Activated CD8-positive, alpha-beta T cell treated with anti-CD3 and anti-CD28 coated beads for 36 hours (primary cell): ENCODE measurements around the gene ELL2. TPM values are rescaled to one million over a fixed set of nuclear protein-coding genes. Genes with fewer than 3 reads are reported as not detected.

Experiments
- ATAC-seq: fragments of 200-7000 bp; cut with Tn5 transposase; one replicate; pipeline ENCODE4 v1.10.0; 2021; ENCODE audit warnings: mild to moderate bottlenecking, moderate library complexity
- CTCF ChIA-PET: fragments of 350-600 bp; sonication (Branson Sonifier 250); formaldehyde crosslinking; loops from one replicate; lab custom pipeline; 2021; ENCODE audit warnings: antibody characterized with exemption; lab: Charles Lee
- POLR2A ChIA-PET: fragments of 350-600 bp; sonication (Branson Sonifier 250); formaldehyde crosslinking; loops from one replicate; lab custom pipeline; 2021; ENCODE audit warnings: antibody characterized with exemption; lab: Charles Lee
- DNase-seq: peaks from one replicate; pipeline ENCODE4 v3.0.0-alpha.2; 2020
- H3K27ac Mint-ChIP-seq: one replicate; pipeline ENCODE4 v1.8.0; 2021; ENCODE audit warnings: mild to moderate bottlenecking, mixed read lengths
- H3K27me3 Mint-ChIP-seq: one replicate; pipeline ENCODE4 v1.8.0; 2021; ENCODE audit warnings: mixed read lengths
- H3K36me3 Mint-ChIP-seq: one replicate; pipeline ENCODE4 v1.8.0; 2021; ENCODE audit warnings: low read depth, mixed read lengths
- H3K4me1 Mint-ChIP-seq: one replicate; pipeline ENCODE4 v1.8.0; 2021; ENCODE audit warnings: low read depth, mixed read lengths
- H3K4me3 Mint-ChIP-seq: one replicate; pipeline ENCODE4 v1.8.0; 2021; ENCODE audit warnings: mild to moderate bottlenecking, moderate library complexity, mixed read lengths
- H3K9me3 Mint-ChIP-seq: one replicate; pipeline ENCODE4 v1.8.0; 2021; ENCODE audit warnings: mixed read lengths
- CTCF ChIP-seq: fragments of 200-600 bp; IDR thresholded peaks from one replicate; pipeline ENCODE4 v1.8.0; 2022; ENCODE audit warnings: antibody characterized with exemption, mild to moderate bottlenecking
- intact Hi-C: fragments of 100-400 bp; cut with micrococcal nuclease; formaldehyde crosslinking; loops from one replicate; pipeline ENCODE4 v1.10.0; 2022
- total RNA-seq, 2 experiments: library from RNA; stranded (reverse); gene quantifications; one replicate each; pipeline ENCODE4 v1.2.3, GENCODE V29; 2021

The ELL2 gene
- total RNA-seq, 2 experiments from 2014 or later, result 39.7 to 46.3 TPM

GRCh38 chr5:95880081-95880926 is 81.3 kb downstream of the ELL2 start:
- intact Hi-C loops, result no loop called here
- ChIA-PET CTCF (interaction anchor here (1.4 kb wide), 1 partner anchor 21 kb away, joined by 5 read pairs; no protein-coding TSS in a partner anchor), POLR2A (interaction anchor here (0.8 to 1.5 kb wide), 2 partner anchors 10 to 13 kb away, joined by 3 to 5 read pairs; no protein-coding TSS in a partner anchor)
- no peaks in the 10 kb centered on the region for H3K27me3 Mint-ChIP-seq
- no peaks in the 10 kb centered on the region for H3K36me3 Mint-ChIP-seq
- no peak overlapping the region for H3K27ac Mint-ChIP-seq
- TF ChIP-seq CTCF, result no peak
- no peaks in the 10 kb centered on the region for H3K9me3 Mint-ChIP-seq
- DNase-seq (no peak), ATAC-seq (no peak)
- peaks cover 4% of the 10 kb centered on the region for H3K4me1 Mint-ChIP-seq
- H3K4me3 Mint-ChIP-seq, result no peak overlapping the region

- ATAC-seq, result no peak
- H3K27ac Mint-ChIP-seq, result no peak overlapping the region
Observed at GRCh38 chr5:95879661-95880060, 82.0 kb downstream of the ELL2 start.

GRCh38 chr5:95878417-95879323 is 83.0 kb downstream of the ELL2 start:
- intact Hi-C loops, result no loop called here
- Mint-ChIP-seq H3K36me3 (no peaks in the 10 kb centered on the region), H3K27ac (no peak overlapping the region), H3K27me3 (no peaks in the 10 kb centered on the region), H3K4me1 (no peaks in the 10 kb centered on the region), H3K9me3 (no peaks in the 10 kb centered on the region), H3K4me3 (no peak overlapping the region)
- DNase-seq (no peak), ATAC-seq (no peak)
- no peak for TF ChIP-seq CTCF
- ChIA-PET CTCF (interaction anchor here (1.3 kb wide), 1 partner anchor 79 kb away, joined by 3 read pairs; no protein-coding TSS in a partner anchor), POLR2A (interaction anchor here (0.6 to 1.5 kb wide), 2 partner anchors 9 to 231 kb away, joined by 3 to 5 read pairs; no protein-coding TSS in a partner anchor)

More at GRCh38 chr5:95879661-95880060, 82.0 kb downstream of the ELL2 start:
- intact Hi-C loops, result no loop called here
- peaks cover 4% of the 10 kb centered on the region for H3K4me1 Mint-ChIP-seq
- H3K9me3 Mint-ChIP-seq, result no peaks in the 10 kb centered on the region
- ChIA-PET CTCF (no interaction called here), POLR2A (interaction anchor here (0.8 to 1.5 kb wide), 2 partner anchors 10 to 13 kb away, joined by 3 to 5 read pairs; no protein-coding TSS in a partner anchor)
- TF ChIP-seq CTCF, result no peak
- DNase-seq, result no peak
- H3K4me3 Mint-ChIP-seq, result no peak overlapping the region
- H3K27me3 Mint-ChIP-seq, result no peaks in the 10 kb centered on the region
- no peaks in the 10 kb centered on the region for H3K36me3 Mint-ChIP-seq

- intact Hi-C loops, result no loop called here
- CTCF ChIA-PET, result no interaction called here
- TF ChIP-seq CTCF, result no peak
- Mint-ChIP-seq H3K27ac (no peak overlapping the region), H3K27me3 (no peaks in the 10 kb centered on the region), H3K4me3 (no peak overlapping the region), H3K36me3 (no peaks in the 10 kb centered on the region), H3K4me1 (peaks cover 6% of the 10 kb centered on the region), H3K9me3 (no peaks in the 10 kb centered on the region)
- POLR2A ChIA-PET, result no interaction called here
- DNase-seq (no peak), ATAC-seq (no peak)
Observed at GRCh38 chr5:95876782-95877181, 84.9 kb downstream of the ELL2 start.
